Measurements from ENCODE around the gene CEP78.
A peak's percentile ranks its signal among the peaks of the same experiment; 100 is the strongest.
"Not testable (repeated sequence)": the region's sequence is repeated elsewhere in the genome, so short reads cannot be mapped to it uniquely, and the experiment has no call there.

Gene CEP78

GRCh38 chr9:78235256-78235761, 566 bp upstream of the CEP78 start:
- no peak for FAIRE-seq

GRCh38 chr9:78236551-78236910, 656 bp downstream of the CEP78 start:
- FAIRE-seq, result no peak

GRCh38 chr9:78238046-78239038, 2.5 kb downstream of the CEP78 start:
- FAIRE-seq, result no peak

- FAIRE-seq, result no peak
Observed at GRCh38 chr9:78239506-78239905, 3.6 kb downstream of the CEP78 start.

- no peak for FAIRE-seq
Observed at GRCh38 chr9:78242041-78242440, 6.2 kb downstream of the CEP78 start.

GRCh38 chr9:78243130-78243529, 7.3 kb downstream of the CEP78 start:
- no peak for FAIRE-seq

- no peak for FAIRE-seq
Observed at GRCh38 chr9:78245401-78245800, 9.5 kb downstream of the CEP78 start.

GRCh38 chr9:78248635-78249034, 12.8 kb downstream of the CEP78 start:
- no peak for FAIRE-seq

GRCh38 chr9:78249542-78249941, 13.7 kb downstream of the CEP78 start:
- no peak for FAIRE-seq

GRCh38 chr9:78252616-78253015, 16.7 kb downstream of the CEP78 start:
- no peak for FAIRE-seq

GRCh38 chr9:78253285-78253684, 17.4 kb downstream of the CEP78 start:
- no peak for FAIRE-seq

- FAIRE-seq, result peak; percentile 96
Observed at GRCh38 chr9:78261403-78262001, 25.6 kb downstream of the CEP78 start.

GRCh38 chr9:78262655-78263054, 26.8 kb downstream of the CEP78 start:
- no peak for FAIRE-seq

GRCh38 chr9:78267889-78268288, 32.0 kb downstream of the CEP78 start:
- no peak for FAIRE-seq

GRCh38 chr9:78269784-78270183, 33.9 kb downstream of the CEP78 start:
- no peak for FAIRE-seq

- no peak for FAIRE-seq
Observed at GRCh38 chr9:78272307-78272706, 36.4 kb downstream of the CEP78 start.

GRCh38 chr9:78273761-78274160, 37.9 kb downstream of the CEP78 start:
- FAIRE-seq, result no peak

- FAIRE-seq, result no peak
Observed at GRCh38 chr9:78278177-78278777, 42.4 kb downstream of the CEP78 start.

GRCh38 chr9:78278801-78279200, 42.9 kb downstream of the CEP78 start:
- no peak for FAIRE-seq

GRCh38 chr9:78280982-78281668, 45.2 kb downstream of the CEP78 start:
- no peak for FAIRE-seq

- not testable (repeated sequence) for FAIRE-seq
Observed at GRCh38 chr9:78284181-78284580, 48.3 kb downstream of the CEP78 start.

GRCh38 chr9:78286125-78286524, 50.2 kb downstream of the CEP78 start:
- FAIRE-seq, result no peak

GRCh38 chr9:78286946-78287388, 51.1 kb downstream of the CEP78 start:
- no peak for FAIRE-seq

Measured in TTC549 (cell line).